NB4 (cell line): ENCODE results near the gene ISG20.
A peak's percentile ranks its signal among the peaks of the same experiment; 100 is the strongest.
"Not testable (repeated sequence)": the region's sequence is repeated elsewhere in the genome, so short reads cannot be mapped to it uniquely, and the experiment has no call there.

Experiments used
- DNase-seq: peaks from one replicate; pipeline ENCODE4 v3.0.0; 2010; ENCODE audit warnings: low read depth
- H3K4me3 ChIP-seq: one replicate; pipeline ENCODE4 v1.5.1; 2011; ENCODE audit warnings: mild to moderate bottlenecking, low read depth, low read length, moderate library complexity
- CTCF ChIP-seq: IDR thresholded peaks from one replicate; pipeline ENCODE4 v1.5.1; 2012; ENCODE audit warnings: low read depth, low read length
- MAX ChIP-seq: IDR thresholded peaks from 2 replicates; pipeline ENCODE4 v1.6.1; 2011; ENCODE audit warnings: low read depth, low read length
- MYC ChIP-seq: IDR thresholded peaks from 2 replicates; pipeline ENCODE4 v1.6.1; 2011; ENCODE audit warnings: low read depth, low read length
- POLR2A ChIP-seq: IDR thresholded peaks from 2 replicates; pipeline ENCODE4 v1.6.1; 2011; ENCODE audit warnings: mild to moderate bottlenecking; ENCODE audit not compliant: insufficient read length; ENCODE audit errors: extremely low read depth

The ISG20 gene

GRCh38 chr15:88636050-88636449, 2.8 kb upstream of the ISG20 start:
- no peak overlapping the region for H3K4me3 ChIP-seq
- no peak for TF ChIP-seq MYC
- no peak for TF ChIP-seq POLR2A
- TF ChIP-seq CTCF: no peak
- TF ChIP-seq MAX: no peak
- DNase-seq: no peak

DNA sequence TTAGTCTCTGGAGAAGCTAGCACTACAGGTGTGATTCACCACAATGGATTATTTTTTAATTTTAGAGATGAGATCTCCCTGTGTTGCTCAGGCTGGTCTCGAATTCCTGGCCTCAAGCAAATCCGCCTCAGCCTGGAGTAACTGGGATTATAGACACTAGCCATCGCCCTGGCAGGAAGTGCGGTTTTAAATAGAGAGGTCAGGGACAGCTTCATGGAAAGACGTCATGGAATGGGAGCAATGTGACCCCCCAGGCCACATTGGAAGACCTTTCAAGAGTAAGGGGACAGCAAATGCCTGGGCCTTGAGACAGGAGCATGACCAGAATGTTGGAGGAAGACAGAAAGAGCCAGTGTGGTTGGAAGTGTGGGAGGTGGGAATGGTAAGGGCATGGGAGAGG, 2.2 kb upstream of the ISG20 start:
- no peak for DNase-seq
- TF ChIP-seq CTCF (no peak), POLR2A (no peak), MYC (no peak), MAX (no peak)
- no peak overlapping the region for H3K4me3 ChIP-seq

DNA sequence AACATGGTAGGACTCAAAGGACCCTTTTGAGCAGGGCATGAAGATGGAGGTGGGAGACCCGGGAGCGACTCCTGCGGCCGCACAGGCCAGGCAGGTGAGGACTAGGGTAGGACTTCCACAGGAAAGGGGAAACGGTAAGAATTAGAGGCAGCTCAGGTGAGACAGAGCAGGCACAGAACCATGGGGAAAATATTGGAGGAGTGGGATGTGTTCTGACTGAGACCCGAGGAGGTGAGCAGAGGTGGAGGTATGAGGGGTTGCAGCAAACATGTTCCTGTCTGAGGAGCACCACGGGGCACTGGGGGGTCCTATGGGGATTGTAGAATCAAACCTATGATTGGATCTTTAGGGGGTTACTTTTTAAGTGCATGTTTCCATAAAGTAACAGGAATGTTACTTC, 1.4 kb upstream of the ISG20 start:
- DNase-seq: no peak
- no peak overlapping the region for H3K4me3 ChIP-seq
- TF ChIP-seq CTCF (no peak), MAX (no peak), MYC (no peak), POLR2A (no peak)

DNA sequence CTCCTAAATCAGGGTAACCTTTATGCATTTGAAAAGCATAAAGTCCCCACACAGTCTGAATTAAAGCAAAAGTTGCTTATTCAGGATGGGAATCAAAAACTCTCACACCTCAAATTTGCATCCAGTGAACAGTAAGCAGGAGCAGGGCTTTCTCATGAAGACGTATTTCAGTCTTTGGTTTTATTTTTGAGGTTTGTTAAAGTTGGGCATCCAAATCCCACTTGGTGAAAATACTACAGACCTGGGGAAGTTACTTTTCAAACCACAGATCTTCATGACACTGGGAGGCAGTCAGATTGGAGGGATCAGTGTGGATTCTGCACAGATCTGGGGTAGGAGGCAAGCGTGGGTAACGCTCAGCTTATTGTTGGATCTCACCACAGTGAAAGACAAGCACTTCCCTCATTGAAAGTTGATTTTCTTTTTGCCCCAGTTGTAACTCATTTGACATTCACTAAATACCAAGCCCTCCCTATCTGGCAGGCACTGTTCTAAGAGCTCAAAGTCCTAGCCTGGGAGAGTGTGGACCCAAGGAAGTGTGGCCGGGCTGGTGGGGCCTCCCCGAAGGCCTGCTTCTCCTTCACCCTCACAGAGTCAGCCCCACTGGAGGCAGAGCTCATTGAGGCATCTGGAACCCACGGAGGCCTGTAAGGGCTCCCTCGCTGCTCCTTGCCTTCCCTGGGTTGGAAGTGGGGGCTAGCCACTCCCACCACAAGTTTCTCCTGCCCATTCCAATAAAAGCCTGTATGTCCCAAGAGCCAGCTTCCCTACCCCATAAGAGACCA, 783 bp upstream of the ISG20 start:
- no peak for TF ChIP-seq MAX
- TF ChIP-seq POLR2A: no peak
- TF ChIP-seq MYC: no peak
- no peak for TF ChIP-seq CTCF
- peak overlapping the region; percentile 49 for H3K4me3 ChIP-seq
- no peak for DNase-seq

DNA sequence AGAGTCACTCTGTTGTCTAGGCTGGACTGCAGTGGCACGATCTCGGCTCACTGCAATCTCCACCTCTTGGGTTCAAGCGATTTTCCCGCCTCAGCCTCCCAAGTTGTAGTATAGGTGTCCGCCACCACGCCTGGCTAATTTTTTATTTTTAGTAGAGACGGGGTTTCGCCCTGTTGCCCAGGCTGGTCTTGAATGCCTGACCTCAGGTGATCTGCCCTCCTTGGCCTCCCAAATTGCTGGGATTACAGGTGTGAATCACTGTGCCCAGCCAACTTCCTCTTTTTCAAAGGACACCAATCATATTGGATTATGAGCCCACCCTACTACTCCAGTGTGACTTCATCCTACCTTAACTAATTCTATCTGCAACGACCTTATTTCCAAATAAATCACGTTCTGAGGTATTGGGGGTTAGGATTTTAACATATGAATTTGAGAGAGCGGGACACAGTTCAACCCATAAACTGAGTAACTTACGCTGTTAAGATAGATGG, 3.2 kb downstream of the ISG20 start:
- no peak overlapping the region for H3K4me3 ChIP-seq
- no peak for DNase-seq
- TF ChIP-seq MAX (no peak), CTCF (no peak), POLR2A (no peak), MYC (no peak)

DNA sequence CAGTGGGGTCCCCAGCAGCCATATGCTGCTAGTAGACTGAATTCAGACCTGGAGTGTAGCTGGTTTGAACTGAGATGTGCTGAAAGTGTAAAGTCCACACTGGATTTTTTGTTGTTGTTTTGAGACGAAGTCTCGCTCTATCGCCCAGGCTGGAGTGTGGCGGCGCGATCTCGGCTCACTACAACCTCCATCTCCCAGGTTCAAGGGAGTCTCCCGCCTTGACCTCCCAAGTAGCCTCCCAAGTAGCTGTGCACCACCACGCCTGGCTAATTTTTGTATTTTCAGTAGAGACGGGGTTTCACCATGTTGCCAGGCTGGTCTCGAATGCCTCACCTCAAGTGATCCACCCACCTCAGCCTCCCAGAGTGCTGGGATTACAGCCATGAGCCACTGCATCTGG, 3.7 kb downstream of the ISG20 start:
- not testable (repeated sequence) for H3K4me3 ChIP-seq, DNase-seq
